SKM-1 (cell line): ENCODE data around the gene ZBTB7A.
A peak's percentile ranks its signal among the peaks of the same experiment; 100 is the strongest.

Experiments
- DNase-seq: peaks from one replicate; lab custom pipeline; 2025; ENCODE audit not compliant: unreplicated experiment; lab: John Stamatoyannopoulos, UW

Gene ZBTB7A

DNA sequence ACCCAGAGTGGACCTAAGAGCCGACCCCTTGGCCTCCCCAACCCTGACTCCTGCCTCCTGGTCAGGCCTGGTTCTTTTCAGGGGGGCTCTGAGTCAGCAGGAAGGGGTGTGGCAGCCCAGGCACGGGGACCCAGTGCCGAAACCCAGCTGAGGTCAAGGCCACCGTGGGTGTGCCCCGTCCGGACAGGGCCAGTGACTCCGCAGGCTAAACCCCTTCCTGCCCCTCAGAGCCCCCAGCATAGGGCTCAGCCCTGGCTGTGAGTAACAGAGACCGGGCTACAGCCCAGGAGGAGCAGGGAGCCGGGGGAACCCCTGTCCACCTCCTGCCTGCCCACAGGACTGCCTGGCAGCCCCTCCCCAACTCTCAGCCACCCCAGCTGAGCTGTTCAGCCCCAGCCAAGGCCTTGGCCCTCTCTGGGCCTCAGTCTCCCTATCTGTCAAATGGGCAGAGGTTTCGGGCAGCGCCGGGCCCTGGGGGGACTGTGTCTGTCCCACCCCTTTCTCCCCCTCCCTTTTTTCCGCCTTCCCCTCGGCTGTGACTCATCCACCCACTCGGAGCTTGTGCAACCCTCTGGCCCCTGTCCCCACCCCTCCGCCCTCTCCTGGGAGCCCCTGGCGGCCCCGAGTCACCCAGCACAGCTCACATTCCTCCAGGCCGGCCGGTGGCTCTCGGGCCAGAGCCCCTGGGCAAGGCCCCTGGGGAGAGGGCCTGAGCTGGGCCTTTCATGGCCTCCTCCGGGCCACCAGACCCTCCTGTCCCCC lies 8.6 kb downstream of the ZBTB7A start:
- DNase-seq, result peak; percentile 67

DNA sequence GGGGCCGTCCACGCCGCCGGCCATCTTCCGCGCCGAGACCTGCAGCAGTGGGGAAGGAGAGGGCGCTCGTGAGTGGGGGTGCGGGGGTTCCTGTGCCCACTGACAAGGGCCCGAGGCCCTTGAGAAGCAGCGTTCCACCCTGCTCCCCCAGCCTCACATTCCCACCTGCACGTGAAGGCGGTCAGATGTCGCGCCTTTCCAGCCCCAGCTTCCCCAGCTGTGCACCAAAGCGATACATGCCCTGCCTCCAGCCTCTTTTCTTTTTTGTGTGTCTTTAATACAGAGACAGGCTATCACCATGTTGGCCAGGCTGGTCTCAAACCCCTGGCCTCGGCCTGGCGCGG lies 11.5 kb downstream of the ZBTB7A start:
- no peak for DNase-seq

DNA sequence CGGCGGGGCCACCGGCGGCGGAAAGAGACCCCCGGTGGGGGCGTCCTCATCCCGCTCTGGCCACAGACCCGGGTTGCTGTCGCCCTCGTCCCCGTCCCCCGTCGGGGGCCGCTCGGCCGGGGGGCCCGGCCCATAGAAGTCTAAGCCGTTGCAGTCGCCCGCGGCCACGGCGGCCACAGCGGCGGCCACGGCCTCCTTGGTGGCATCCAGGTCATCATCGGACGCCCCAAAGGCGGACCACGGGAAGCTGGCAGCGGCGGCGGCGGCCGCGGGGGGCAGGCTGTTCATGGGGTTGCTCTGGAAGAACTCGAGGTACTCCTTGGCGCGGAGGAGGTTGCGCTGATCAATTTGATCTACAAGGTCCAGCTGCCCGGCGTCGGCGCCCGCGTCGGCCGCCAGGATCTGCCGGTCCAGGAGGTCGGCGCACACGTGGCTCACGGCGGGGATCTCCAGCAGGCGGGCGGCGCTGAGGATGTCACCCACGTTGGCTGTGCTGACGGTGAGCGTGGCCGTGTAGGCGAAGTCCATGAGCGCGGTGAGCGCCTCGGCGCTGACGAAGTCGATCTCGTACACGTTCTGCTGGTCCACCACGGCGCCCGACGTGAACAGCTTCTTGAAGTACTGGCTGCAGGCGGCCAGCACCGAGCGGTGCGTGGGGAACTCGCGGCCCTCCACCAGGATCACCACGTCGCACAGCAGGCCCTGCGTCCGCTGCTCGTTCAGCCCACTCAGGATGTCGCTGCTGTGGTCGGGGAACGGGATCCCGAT lies 12.1 kb downstream of the ZBTB7A start:
- DNase-seq, result no peak

DNA sequence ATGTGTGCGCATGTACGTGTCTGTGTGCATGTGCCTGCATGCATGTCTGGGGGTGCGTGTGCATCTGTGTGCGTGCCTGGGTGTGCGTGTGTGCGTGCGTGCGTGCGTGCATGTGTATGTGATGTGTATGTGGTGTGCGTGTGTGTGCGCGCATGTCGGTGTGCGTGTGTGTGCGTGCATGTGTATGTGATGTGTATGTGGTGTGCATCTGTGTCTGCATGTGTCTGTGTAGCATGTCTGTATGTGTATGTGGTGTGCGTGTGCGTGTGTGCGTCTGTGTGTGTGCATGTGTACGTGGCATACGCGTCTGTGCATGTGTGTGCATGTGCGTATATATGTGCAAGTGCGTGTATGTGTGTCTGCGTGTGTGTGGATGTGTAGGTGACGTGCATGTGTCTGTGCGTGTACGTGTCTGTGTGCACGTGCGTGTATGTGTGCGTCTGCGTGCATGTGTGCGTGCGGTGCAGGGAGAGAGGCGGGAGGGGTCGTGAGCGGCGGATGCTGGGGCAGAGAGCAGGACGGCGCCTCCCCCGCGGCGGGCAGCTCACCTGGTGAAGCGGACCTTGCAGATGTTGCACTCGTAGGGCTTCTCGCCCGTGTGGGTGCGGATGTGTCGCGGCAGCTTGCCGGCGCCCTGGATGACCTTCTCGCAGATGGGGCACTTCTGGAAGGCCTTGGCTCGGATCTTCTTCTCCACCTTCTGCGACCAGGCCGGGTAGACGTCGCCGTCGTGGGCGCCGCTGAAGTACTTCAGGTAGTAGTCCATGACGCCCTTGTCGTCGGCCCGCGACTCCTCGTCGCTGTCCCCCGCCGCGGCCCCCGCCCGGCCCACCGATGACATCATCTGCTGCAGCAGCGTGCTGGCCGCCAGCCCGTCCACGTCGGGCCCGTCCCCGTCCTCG lies 13.0 kb downstream of the ZBTB7A start:
- DNase-seq, result no peak

DNA sequence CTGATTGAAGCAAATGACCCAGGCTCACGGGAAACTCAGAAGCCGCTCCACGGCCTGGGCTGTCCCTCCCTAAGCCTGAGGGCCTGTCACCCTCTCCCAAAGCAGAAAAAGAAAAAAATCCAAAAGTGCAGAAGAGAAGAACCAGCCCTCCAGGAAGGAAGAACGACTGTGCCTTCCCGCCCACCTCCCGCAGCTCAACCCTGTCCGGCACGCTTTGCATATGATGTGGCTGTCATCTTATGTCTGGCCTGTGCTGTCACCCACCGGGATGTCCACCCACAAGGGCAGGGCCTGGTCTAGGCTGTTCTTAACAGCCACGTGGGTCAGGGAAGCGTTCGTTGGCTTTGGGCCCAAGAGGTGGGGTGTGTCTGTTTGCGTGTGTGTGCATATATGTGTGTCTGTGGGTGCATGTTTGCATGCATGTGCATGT lies 13.7 kb downstream of the ZBTB7A start:
- no peak for DNase-seq

DNA sequence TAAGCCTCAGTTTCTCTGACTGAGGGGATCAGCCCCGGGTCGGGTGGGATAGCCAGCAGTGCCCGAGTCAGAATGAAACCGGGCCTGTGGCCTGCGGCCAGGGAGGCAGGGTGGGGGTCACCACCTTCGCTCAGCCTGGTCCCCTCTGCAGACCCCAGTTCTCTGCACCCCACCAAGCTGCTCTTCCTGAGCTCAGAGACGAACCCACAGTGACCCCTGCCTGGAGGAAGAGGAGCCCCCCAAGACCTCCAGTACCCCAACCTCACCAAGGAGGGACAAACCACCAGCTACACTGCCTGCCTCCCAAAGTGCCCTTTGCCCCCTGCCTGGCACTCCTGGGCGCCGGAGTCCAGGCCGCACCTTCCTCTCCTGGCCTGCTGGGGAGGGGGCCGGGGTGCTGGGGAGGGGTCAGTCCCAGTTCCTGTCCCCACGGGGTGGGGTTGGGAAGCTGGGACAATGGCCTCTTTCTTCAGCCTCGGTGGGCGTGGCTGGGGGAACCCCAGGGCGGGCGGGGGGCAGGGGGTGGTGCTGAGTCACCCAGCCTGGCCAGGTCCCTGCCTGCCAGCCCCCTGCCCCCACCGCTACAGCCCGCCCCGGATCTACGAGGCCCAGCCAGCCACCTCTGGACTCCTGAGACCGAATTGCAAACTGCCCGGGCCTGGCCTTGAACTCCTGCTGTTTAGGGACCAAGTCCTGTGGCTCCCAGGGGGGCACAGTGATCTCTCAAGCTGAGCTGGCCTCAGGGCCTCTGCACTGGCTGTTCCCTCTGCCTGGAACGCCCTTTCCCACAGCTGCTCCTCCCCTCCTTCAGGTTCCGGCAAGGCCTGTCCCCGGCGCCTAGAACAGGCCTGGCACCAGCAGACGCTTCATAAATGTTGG lies 14.3 kb downstream of the ZBTB7A start:
- no peak for DNase-seq

DNA sequence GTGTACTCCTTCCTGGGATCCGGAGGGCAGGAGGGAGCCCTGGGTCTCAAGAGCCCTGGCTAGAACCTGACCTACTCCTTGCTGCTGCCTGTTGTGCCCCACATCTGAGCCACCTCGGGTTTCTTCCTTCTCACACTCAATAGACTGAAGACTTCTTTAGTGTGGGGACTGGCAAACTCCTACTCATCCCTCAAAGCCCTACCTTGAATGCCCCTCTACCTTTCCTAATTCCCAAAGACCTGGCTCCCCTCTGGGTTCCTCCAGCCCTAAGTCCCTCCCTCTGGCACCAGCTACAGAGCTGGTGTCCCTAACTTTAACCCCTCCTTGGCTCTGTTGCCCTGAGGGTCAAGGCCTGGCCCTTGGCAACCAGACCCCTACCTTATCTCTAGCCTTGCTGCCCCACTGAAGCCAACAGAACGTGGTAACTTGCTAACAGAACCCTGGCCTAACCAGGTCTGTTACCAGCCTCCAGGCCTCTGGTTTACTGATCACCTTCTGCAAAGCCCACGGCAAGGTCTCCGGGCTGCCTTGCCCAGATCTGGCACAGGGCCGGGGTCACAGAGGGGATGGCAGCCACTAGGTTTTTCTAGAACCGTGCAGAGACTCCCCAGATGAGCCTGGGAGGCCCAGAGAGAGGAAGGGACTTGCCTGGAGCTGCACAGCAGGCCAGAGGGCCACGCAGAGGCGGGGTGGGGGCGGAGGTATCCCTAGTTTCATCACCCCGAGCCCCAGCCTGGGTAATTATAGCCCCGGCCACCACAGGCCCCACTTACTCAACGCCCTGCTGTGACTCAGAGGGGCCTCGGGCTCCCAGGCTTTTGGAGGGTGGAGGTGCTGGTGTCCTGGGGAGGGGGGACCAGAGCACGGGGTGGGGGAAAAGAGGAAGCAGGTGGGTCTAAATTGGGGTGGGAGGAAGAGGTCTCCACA lies 15.3 kb downstream of the ZBTB7A start:
- DNase-seq, result peak; percentile 84

DNA sequence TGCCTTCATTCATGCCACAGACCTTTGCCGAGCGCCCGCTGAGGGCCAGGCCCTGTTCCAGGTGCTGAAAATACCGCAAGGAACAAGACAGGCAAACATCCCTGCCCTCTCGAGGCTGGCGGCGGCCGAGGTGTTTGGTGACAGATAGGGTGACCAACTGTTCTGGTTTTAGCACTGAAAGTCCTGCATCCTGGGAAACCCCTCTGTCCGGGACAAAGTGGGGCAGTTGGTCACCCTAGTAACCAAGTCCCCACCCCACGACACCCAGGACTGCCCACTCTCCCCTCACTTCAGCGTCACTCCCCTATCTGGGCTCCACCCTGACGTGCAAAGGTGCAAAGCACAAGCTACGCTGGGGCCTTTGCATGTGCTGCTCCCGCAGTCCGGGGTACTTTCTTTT lies 17.3 kb downstream of the ZBTB7A start:
- DNase-seq, result no peak

DNA sequence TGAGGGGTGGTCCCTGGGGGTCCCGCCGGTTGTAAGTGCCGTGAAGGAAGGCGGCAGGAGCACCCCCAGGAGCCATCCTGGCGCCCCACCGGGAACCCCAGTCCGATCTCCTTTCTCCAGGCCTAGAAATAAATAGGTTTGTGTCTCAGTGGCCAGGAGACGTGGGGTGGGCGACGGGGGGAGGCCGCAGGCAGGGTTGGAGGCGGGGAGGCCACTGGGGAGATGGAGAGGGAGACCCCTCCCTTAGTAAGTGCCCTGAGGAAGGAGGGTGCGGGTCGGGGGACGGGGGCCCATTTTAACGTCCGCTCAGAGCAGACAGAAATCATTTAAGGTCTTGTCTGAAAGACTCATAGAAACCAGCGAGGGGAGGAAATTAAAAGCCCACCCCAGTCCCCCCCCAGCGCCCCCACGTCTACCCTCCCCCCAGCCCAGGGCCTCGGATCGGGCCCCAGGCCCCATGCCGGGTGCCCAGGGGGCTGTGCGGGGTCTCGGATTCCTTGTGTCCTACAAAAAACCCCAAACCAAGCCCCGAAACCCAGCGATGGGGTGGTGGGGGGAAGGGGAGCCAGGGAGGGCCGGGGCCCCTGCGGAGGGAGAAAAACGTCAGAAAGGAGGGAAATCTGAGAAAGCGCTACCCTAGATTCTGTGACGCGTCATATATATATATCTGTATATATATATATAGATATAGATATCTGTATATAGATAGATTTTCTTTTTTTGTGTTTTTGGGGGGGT lies 19.6 kb downstream of the ZBTB7A start:
- DNase-seq, result no peak

DNA sequence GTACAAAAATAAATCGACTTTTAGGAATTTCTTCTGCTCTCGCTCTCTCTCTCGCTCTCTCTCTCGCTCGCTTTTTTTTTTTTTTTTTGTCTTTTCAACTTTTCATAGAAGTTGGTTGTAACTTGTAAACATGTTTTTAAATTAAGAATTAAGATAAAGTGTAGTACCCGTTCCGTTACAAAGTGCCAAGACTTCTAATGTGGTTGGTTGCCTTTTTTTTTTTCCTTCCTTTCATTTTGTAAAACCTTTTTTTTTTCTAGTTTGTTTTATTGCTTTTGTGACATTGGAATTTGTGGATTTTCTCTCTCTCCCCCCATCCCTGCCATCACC lies 20.4 kb downstream of the ZBTB7A start:
- DNase-seq, result no peak

DNA sequence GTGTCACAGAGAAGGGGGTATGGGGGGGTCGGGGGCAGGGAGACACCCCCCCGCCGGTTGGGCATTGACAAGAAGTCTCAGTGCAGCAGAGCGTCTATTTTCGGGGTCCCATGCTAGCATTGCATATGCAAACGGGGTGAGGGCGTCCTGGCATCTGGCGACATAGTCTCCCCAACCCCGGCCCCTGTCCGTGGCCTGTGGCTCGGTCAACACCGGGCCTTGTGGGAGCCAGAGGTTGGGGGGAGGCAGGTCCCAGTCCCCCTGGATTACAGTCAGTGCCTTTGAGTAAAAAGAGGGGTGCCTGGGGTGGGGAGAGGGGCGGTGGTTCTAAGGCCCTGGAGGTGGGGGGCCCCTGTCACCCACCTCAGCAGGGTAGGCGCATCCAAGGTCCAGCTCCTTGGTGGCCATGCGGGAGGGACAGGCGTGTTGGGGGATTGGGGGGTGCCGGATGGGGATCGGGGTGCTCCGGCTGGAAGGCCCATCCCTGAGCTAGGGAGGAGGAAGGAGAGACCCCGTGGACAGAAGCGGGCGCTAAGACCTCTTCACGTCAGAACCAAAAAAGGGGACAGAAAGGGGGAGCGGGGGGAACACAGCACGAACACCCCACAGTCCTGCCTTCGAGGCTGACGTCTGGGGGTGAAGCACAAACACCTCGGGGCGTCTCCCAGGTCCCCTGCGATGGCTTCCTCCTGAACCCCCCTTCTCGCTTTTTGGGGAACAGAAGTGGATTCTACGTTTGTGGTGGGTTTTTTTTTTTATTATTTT lies 20.9 kb downstream of the ZBTB7A start:
- DNase-seq, result no peak

DNA sequence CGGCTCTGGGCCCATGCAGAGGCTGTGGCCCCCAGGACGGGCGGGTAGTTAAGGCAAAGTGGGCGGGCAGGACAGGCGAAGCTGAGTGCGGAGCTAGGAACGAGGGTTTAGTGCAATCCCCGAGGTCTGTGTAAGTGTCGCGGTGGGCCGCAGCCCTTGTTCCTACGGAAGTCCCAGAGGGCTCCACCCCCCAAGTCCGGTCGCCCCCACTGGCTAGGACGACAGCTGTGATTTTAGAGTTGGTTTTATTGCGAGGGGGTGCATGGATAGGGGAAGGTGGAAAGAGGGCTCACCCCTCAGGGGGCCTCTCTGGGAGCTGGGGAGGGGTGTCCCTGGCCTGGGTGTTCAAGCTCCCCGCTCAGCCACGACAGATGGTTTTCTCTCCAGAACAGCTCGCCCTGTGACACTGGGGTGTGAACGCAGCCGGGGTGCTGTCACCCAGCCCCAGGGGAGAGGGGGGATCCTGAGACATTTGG lies 21.7 kb downstream of the ZBTB7A start:
- DNase-seq, result no peak

DNA sequence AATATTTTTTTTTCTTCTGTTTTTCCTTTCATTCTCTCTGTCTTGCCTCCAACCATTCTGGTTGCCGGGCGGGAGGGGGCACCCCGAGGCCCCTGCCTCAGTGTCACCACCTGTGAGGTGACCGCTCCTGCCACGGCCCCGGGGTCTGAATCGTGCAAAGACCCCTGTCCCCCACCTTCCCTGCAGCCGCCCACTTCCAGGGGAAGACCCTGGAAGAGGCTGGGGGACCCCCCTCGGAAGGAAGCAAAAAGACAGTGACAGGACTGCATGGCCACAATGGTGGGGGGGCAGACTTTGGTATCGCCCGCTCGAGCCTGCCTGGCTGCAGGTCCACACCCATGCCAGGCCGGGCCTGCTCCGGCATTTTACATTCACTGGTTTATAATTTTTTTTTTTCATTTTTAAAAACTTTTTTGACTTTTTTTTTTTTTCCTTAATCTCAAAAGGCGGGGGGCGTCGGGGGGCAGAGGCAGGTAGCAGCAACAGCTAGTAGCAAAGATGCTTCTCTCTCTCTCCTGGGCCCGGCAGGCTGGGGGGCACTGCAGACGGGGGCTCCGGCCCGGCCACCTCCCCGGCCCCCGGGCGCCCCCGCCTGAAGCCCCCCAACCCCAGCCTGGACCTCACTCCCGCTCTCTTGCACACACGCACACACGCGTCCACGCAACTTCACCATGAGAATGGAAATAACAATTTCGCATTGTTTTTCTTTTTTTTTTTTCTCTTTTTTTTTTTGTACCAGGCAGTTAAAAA lies 22.6 kb downstream of the ZBTB7A start:
- no peak for DNase-seq

DNA sequence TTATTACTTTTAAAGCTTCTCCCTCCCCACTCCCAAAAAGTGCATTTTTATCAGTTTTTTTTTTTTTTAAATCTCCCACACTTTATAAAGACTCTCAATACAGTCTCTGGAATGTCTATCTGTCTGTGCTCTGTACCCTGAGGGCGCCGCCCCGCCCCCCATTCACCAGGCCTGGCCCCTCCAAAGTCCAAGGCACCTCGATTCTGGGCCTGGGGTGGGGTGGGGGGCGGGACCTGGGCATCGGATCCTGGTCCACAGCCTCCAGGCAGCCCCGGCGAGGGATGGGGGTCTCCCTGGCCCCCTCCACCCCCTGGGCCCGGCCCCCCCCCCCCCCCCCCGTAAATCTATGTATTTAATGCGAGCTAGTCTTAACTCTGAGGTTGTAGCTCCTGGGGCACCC lies 23.3 kb downstream of the ZBTB7A start:
- DNase-seq, result no peak

DNA sequence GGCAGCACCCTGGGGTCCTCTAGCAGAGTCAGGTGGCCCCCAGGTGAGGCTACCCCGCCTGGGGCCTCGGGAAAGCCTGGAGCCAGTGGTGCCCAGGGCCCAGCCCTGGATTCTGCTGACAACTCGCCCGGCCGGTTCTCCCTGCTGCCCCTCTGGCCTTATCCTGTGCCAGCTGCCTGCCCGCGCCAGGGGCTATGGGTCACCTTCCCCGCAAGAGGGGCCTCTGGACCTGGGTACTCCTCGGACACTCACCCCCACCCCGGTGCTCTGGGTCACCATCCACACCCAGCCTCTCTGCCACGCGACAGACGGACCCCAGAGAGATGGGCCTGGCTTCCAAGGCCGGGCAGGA lies 24.0 kb downstream of the ZBTB7A start:
- DNase-seq, result no peak

DNA sequence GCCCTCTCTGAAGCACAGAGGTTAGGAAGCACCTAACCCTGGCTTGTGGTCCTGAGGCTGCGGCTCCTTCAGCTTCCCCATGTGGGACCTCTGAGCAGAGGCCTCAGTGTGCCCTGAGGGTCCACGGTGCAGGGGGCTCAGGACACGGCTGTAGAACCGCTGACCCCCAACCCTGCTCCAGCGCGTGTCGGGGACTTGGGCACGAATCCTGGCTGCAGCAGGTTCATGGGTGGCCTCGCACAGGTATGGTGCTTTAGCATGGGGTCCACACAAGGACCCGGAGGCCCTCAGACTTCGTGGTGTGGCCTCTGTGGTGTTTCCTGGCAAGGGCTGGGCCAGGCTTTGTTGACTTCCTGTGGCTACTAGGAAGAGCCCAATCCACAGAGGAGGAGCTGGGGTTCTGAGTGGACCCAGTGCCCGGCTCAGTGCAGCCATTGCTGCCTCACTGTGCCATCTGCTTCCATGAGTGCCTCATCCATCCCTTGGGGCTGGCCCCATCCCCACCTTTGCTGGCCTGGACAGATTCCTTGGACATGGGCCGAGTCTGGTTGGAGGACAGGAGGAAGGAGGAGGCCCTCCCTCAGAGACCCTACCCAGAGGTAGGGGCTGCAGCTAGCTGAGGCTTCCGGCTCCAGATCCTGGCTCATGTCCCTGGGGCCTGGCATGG lies 24.5 kb downstream of the ZBTB7A start:
- no peak for DNase-seq
